Esophagus muscularis mucosa (tissue), 4 donors: ENCODE data around the gene FBXL4. TPM values are rescaled to one million over a fixed set of nuclear protein-coding genes. Genes with fewer than 3 reads are reported as not detected.

Experiments
- DNase-seq: peaks from one replicate; pipeline ENCODE4 v3.0.0-alpha.2; 2017; ENCODE audit errors: extremely low spot score
- H3K27ac ChIP-seq, 4 donors: fragments of 200-600 bp; sonication (generic); replicated peaks in 1 of 4; 1 replicate in 3 of 4; 2 replicates in 1 of 4; pipeline ENCODE4 v1.5.1; 2016 to 2019; ENCODE audit warnings: mild to moderate bottlenecking in 1 of 4
- H3K27me3 ChIP-seq, 4 donors: fragments of 200-600 bp; sonication (generic); one replicate each; pipeline versions ENCODE4 v1.5.1 to v1.6.0; 2016 to 2019
- H3K36me3 ChIP-seq, 4 donors: fragments of 200-600 bp; sonication (generic); one replicate each; pipeline ENCODE4 v1.5.1; 2016 to 2019
- H3K4me1 ChIP-seq, 4 donors: fragments of 200-600 bp; sonication (generic); one replicate each; pipeline ENCODE4 v1.5.1; 2016 to 2019
- H3K4me3 ChIP-seq, 4 donors: fragments of 200-600 bp; sonication (generic); 1 replicate in 2 of 4; 2 replicates in 2 of 4; pipeline ENCODE4 v1.5.1; 2016 to 2019; ENCODE audit warnings: mild to moderate bottlenecking in 4 of 4, moderate library complexity in 1 of 4
- H3K9me3 ChIP-seq, 4 donors: fragments of 200-600 bp; sonication (generic); 1 replicate in 3 of 4; 2 replicates in 1 of 4; pipeline ENCODE4 v1.5.1; 2016 to 2019
- CTCF ChIP-seq, 3 experiments: fragments of 200-600 bp in 2 of 3; fragments of 450-650 bp in 1 of 3; sonication (generic) in 2 of 3; IDR thresholded peaks; one replicate each; pipeline ENCODE4 v1.5.1; 2017 to 2019; ENCODE audit warnings: antibody characterized with exemption in 3 of 3, mild to moderate bottlenecking in 2 of 3, moderate library complexity in 1 of 3
- EP300 ChIP-seq: sonication (generic); formaldehyde crosslinking; IDR thresholded peaks from one replicate; pipeline ENCODE4 v1.6.1; 2017; ENCODE audit warnings: antibody characterized with exemption
- POLR2A ChIP-seq: fragments of 450-650 bp; IDR thresholded peaks from one replicate; pipeline ENCODE4 v1.6.1; 2017; ENCODE audit warnings: antibody characterized with exemption, moderate library complexity, mild to moderate bottlenecking, low read depth
- POLR2AphosphoS5 ChIP-seq, 2 donors: sonication (generic); formaldehyde crosslinking; IDR thresholded peaks; one replicate each; pipeline ENCODE4 v1.6.1; 2017; ENCODE audit warnings: antibody characterized with exemption in 2 of 2
- whole genome bisulfite sequencing: methylation state at CpG from one replicate; pipeline ENCODE4 v1.1.5; 2018; 5-methylcytosine and 5-hydroxymethylcytosine counted together
- intact Hi-C: fragments of 100-400 bp; cut with DNase I; formaldehyde crosslinking; loops from one replicate; pipeline ENCODE4 v1.15.1; 2023
- total RNA-seq, 4 donors: library from RNA; depleted of rRNA; stranded (reverse); fragments of >200 nt; gene quantifications; one replicate each; pipeline versions ENCODE4 v1.1.0 to v1.2.1, GENCODE V29; 2016

The FBXL4 gene
- total RNA-seq, 4 donors from 2014 or later = 11.8 to 17.8 (median 15.6) TPM

GRCh38 chr6:98833307-98834059 is 114.3 kb downstream of the FBXL4 start:
- intact Hi-C loops = no loop called here
- peaks cover 50 to 61% (median 56%) of the 10 kb centered on the region in 4 donors for H3K4me1 ChIP-seq
- no peaks in the 10 kb centered on the region for H3K36me3 ChIP-seq
- peak overlapping the region; percentile 57 to 69 (median 60) for H3K4me3 ChIP-seq
- H3K9me3 ChIP-seq = no peaks in the 10 kb centered on the region
- DNase-seq = no peak
- WGBS = 0% methylated on average over 24 of the region's 42 CpGs
- peaks cover 3 to 97% (median 87%) of the 10 kb centered on the region in 4 donors for H3K27me3 ChIP-seq
- TF ChIP-seq CTCF (IDR thresholded peaks at IDR 0.05) (no peak), POLR2AphosphoS5 (IDR thresholded peaks at IDR 0.05) (no peak), POLR2A (no peak), EP300 (no peak)
- no peak overlapping the region for H3K27ac ChIP-seq

GRCh38 chr6:98833057-98833306 is 114.8 kb downstream of the FBXL4 start:
- no peak for DNase-seq
- Histone ChIP-seq H3K9me3 (no peaks in the 10 kb centered on the region), H3K36me3 (no peaks in the 10 kb centered on the region), H3K27me3 (peaks cover 3 to 97% (median 87%) of the 10 kb centered on the region in 4 donors), H3K27ac (no peak overlapping the region), H3K4me1 (peaks cover 53 to 66% (median 61%) of the 10 kb centered on the region in 4 donors), H3K4me3 (peak overlapping the region; percentile 57 to 69 (median 60))
- no peak for TF ChIP-seq POLR2A
- TF ChIP-seq CTCF (IDR thresholded peaks at IDR 0.05) = no peak
- no peak for TF ChIP-seq POLR2AphosphoS5 (IDR thresholded peaks at IDR 0.05)
- TF ChIP-seq EP300 = no peak
- whole genome bisulfite sequencing = no CpG with 5 or more reads among the region's 26 CpGs
- intact Hi-C loops = no loop called here

- no peak for DNase-seq
- Histone ChIP-seq H3K4me1 (peaks cover 58 to 71% (median 66%) of the 10 kb centered on the region in 4 donors), H3K9me3 (no peaks in the 10 kb centered on the region), H3K27ac (no peak overlapping the region), H3K4me3 (peak overlapping the region; percentile 57 to 69 (median 60)), H3K36me3 (no peaks in the 10 kb centered on the region), H3K27me3 (peaks cover 3 to 97% (median 87%) of the 10 kb centered on the region in 4 donors)
- intact Hi-C loops = no loop called here
- TF ChIP-seq POLR2AphosphoS5 (IDR thresholded peaks at IDR 0.05) (no peak), POLR2A (no peak), CTCF (IDR thresholded peaks at IDR 0.05) (no peak), EP300 (no peak)
- WGBS = 1% methylated on average over 22 of the region's 59 CpGs
Measured at GRCh38 chr6:98832284-98833056, 115.3 kb downstream of the FBXL4 start.

- Histone ChIP-seq H3K4me1 (peaks cover 61 to 76% (median 70%) of the 10 kb centered on the region in 4 donors), H3K27me3 (peaks cover 3 to 97% (median 87%) of the 10 kb centered on the region in 4 donors), H3K36me3 (no peaks in the 10 kb centered on the region), H3K27ac (no peak overlapping the region), H3K4me3 (peak overlapping the region in 3 of 4 donors; percentile 57 to 69 (median 62)), H3K9me3 (no peaks in the 10 kb centered on the region)
- intact Hi-C loops = no loop called here
- no peak for TF ChIP-seq CTCF (IDR thresholded peaks at IDR 0.05)
- no peak for TF ChIP-seq EP300
- TF ChIP-seq POLR2A = no peak
- TF ChIP-seq POLR2AphosphoS5 (IDR thresholded peaks at IDR 0.05) = no peak
- no peak for DNase-seq
- WGBS = 7% methylated on average over 11 of the region's 11 CpGs
Measured at GRCh38 chr6:98831959-98832283, 115.8 kb downstream of the FBXL4 start.
